ENCODE data around the gene IL17REL.
"Not testable (repeated sequence)": the region's sequence is repeated elsewhere in the genome, so short reads cannot be mapped to it uniquely, and the experiment has no call there.

DNA sequence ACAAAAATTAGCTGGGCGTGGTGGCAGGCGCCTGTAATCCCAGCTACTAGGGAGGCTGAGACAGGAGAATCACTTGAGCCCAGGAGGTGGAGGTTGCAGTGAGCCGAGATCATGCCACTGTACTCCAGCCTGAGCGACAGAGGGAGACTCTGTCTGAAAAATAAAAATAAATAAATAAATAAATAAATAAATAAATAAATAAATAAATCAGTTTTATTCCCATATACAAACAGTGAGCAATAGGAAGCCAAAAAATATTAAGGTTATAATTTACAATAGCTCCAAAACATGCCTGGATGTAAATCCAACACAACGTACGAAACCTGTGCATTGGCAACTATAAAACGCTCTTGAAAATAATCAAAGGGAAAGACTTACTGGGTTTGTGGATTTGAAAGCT is 30.8 kb downstream of the IL17REL start:
- TF ChIP-seq POLR2AphosphoS5 (IDR thresholded peaks at IDR 0.05; ENCODE audit: low read depth); SPI1 (IDR thresholded peaks at IDR 0.05; ENCODE audit: borderline replicate concordance, low read depth): not testable (repeated sequence)
- TF ChIP-seq, protein P1, sequence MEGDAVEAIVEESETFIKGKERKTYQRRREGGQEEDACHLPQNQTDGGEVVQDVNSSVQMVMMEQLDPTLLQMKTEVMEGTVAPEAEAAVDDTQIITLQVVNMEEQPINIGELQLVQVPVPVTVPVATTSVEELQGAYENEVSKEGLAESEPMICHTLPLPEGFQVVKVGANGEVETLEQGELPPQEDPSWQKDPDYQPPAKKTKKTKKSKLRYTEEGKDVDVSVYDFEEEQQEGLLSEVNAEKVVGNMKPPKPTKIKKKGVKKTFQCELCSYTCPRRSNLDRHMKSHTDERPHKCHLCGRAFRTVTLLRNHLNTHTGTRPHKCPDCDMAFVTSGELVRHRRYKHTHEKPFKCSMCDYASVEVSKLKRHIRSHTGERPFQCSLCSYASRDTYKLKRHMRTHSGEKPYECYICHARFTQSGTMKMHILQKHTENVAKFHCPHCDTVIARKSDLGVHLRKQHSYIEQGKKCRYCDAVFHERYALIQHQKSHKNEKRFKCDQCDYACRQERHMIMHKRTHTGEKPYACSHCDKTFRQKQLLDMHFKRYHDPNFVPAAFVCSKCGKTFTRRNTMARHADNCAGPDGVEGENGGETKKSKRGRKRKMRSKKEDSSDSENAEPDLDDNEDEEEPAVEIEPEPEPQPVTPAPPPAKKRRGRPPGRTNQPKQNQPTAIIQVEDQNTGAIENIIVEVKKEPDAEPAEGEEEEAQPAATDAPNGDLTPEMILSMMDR (IDR thresholded peaks at IDR 0.05; ENCODE audit: insufficient read depth, low read length): not testable (repeated sequence)

Data from HL-60 (cell line).